Panc1 (cell line): Measurements from ENCODE around the gene TUBGCP3. TPM values are rescaled to one million over a fixed set of nuclear protein-coding genes. Genes with fewer than 3 reads are reported as not detected.

Source experiments
- ATAC-seq: fragments of 200-7000 bp; cut with Tn5 transposase; 2 replicates; pipeline ENCODE4 v1.9.1; 2020; ENCODE audit warnings: mild to moderate bottlenecking, moderate library complexity
- BruUV-seq: library from RNA; stranded (reverse); fragments of 400-500 nt; replicated peaks from 2 replicates; lab custom pipeline; 2021; lab: Mats Ljungman, UMichigan
- CTCF ChIA-PET: fragments of 300-600 bp; sonication (Branson Sonifier 250); formaldehyde crosslinking; loops from one replicate; lab custom pipeline; 2022; ENCODE audit warnings: antibody characterized with exemption; lab: Charles Lee
- POLR2A ChIA-PET: fragments of 300-600 bp; sonication (Branson Sonifier 250); formaldehyde crosslinking; loops from one replicate; lab custom pipeline; 2022; ENCODE audit warnings: antibody characterized with exemption; lab: Charles Lee
- DNase-seq: peaks from one replicate; pipeline ENCODE4 v3.0.0-alpha.2; 2010; ENCODE audit warnings: low read depth, low spot score
- H3K27ac ChIP-seq: 2 replicates; pipeline ENCODE4 v1.5.1; 2011; ENCODE audit warnings: mild to moderate bottlenecking, low read length, inconsistent platforms
- H3K27me3 ChIP-seq: fragments of 200-500 bp; sonication (Bioruptor generic); 2 replicates; pipeline ENCODE4 v1.6.0; 2014; ENCODE audit warnings: low read length, inconsistent platforms; ENCODE audit not compliant: control insufficient read depth, insufficient read depth
- H3K36me3 ChIP-seq: fragments of 200-500 bp; sonication (Bioruptor generic); 2 replicates; pipeline ENCODE4 v1.5.1; 2014; ENCODE audit warnings: inconsistent platforms, mild to moderate bottlenecking, low read length, moderate library complexity; ENCODE audit not compliant: control insufficient read depth, insufficient read depth
- H3K4me1 ChIP-seq: 2 replicates; pipeline ENCODE4 v1.5.1; 2011; ENCODE audit warnings: inconsistent platforms, mild to moderate bottlenecking, low read length, moderate library complexity; ENCODE audit not compliant: control insufficient read depth, insufficient read depth
- H3K4me3 ChIP-seq, 2 experiments: 2 replicates each; pipeline ENCODE4 v1.5.1; 2011 to 2012; ENCODE audit warnings: low read depth in 2 of 2, low read length in 2 of 2, mild to moderate bottlenecking in 2 of 2, inconsistent platforms in 1 of 2, moderate library complexity in 1 of 2
- H3K9me3 ChIP-seq: fragments of 200-500 bp; sonication (Bioruptor generic); 2 replicates; pipeline ENCODE4 v1.5.1; 2014; ENCODE audit warnings: low read depth, mild to moderate bottlenecking, inconsistent platforms, low read length, moderate library complexity; ENCODE audit not compliant: control insufficient read depth, insufficient read depth
- CTCF ChIP-seq: fragments of 450-650 bp; IDR thresholded peaks from 2 replicates; pipeline ENCODE4 v1.5.1; 2017; ENCODE audit warnings: mild to moderate bottlenecking
- POLR2AphosphoS5 ChIP-seq: IDR thresholded peaks from 2 replicates; pipeline ENCODE4 v1.6.1; 2012; ENCODE audit warnings: mild to moderate bottlenecking, low read depth, low read length, moderate library complexity
- SIN3A ChIP-seq: IDR thresholded peaks from 2 replicates; pipeline ENCODE4 v1.6.1; 2012; ENCODE audit warnings: low read depth, mild to moderate bottlenecking, low read length, moderate library complexity, borderline replicate concordance; ENCODE audit not compliant: insufficient read depth
- TCF7L2 ChIP-seq: IDR thresholded peaks from 2 replicates; pipeline ENCODE4 v1.6.1; 2011; ENCODE audit warnings: mild to moderate bottlenecking, low read depth, low read length, inconsistent platforms
- in situ Hi-C: cut with HindIII; loops from 2 replicates; pipeline ENCODE4 v1.10.0; 2016; ENCODE audit warnings: low sequenced_read_pairs, low pct_unique_long_range_greater_than_20kb
- intact Hi-C: fragments of 100-400 bp; cut with micrococcal nuclease; formaldehyde crosslinking; loops from one replicate; pipeline ENCODE4 v1.10.0; 2022; ENCODE audit not compliant: unreplicated experiment
- total RNA-seq: library from RNA; stranded (reverse); gene quantifications from one replicate; pipeline ENCODE4 v1.2.1, GENCODE V29; 2021; ENCODE audit not compliant: unreplicated experiment
- TF ChIP-seq, protein P1 (sequence below), 2 experiments: IDR thresholded peaks; 2 replicates each; pipeline ENCODE4 v1.6.1; 2011 to 2012; ENCODE audit warnings: low read depth in 2 of 2, control low read depth in 1 of 2, low read length in 1 of 2, mild to moderate bottlenecking in 1 of 2, moderate library complexity in 1 of 2; ENCODE audit not compliant: insufficient read depth in 1 of 2

The TUBGCP3 gene
- total RNA-seq, 1 experiment from 2014 or later = 28.4 TPM

- ATAC-seq = no peak
- in situ Hi-C loops (no loop called here), intact Hi-C loops (no loop called here)
- Histone ChIP-seq H3K4me3 (no peak overlapping the region), H3K36me3 (no peaks in the 10 kb centered on the region), H3K27ac (no peak overlapping the region), H3K9me3 (no peaks in the 10 kb centered on the region), H3K27me3 (no peaks in the 10 kb centered on the region; the same call in 1 of the 2 replicates), H3K4me1 (no peaks in the 10 kb centered on the region; the same call in 1 of the 2 replicates)
- BruUV-seq = no TSS peak
- DNase-seq = no peak
- TF ChIP-seq SIN3A (no peak), TCF7L2 (no peak), POLR2AphosphoS5 (no peak), CTCF (no peak)
- TF ChIP-seq, protein P1, sequence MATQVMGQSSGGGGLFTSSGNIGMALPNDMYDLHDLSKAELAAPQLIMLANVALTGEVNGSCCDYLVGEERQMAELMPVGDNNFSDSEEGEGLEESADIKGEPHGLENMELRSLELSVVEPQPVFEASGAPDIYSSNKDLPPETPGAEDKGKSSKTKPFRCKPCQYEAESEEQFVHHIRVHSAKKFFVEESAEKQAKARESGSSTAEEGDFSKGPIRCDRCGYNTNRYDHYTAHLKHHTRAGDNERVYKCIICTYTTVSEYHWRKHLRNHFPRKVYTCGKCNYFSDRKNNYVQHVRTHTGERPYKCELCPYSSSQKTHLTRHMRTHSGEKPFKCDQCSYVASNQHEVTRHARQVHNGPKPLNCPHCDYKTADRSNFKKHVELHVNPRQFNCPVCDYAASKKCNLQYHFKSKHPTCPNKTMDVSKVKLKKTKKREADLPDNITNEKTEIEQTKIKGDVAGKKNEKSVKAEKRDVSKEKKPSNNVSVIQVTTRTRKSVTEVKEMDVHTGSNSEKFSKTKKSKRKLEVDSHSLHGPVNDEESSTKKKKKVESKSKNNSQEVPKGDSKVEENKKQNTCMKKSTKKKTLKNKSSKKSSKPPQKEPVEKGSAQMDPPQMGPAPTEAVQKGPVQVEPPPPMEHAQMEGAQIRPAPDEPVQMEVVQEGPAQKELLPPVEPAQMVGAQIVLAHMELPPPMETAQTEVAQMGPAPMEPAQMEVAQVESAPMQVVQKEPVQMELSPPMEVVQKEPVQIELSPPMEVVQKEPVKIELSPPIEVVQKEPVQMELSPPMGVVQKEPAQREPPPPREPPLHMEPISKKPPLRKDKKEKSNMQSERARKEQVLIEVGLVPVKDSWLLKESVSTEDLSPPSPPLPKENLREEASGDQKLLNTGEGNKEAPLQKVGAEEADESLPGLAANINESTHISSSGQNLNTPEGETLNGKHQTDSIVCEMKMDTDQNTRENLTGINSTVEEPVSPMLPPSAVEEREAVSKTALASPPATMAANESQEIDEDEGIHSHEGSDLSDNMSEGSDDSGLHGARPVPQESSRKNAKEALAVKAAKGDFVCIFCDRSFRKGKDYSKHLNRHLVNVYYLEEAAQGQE (IDR thresholded peaks at IDR 0.05; ENCODE audit: insufficient read depth in 1 of 2, low read depth in 2 of 2, low read length in 1 of 2) = no peak
- POLR2A ChIA-PET = interaction anchor here (0.6 kb wide), 1 partner anchor 28 kb away, joined by 3 read pairs; no protein-coding TSS in a partner anchor
- CTCF ChIA-PET = no interaction called here
Observed at GRCh38 chr13:112636401-112636975, 48.5 kb upstream of the TUBGCP3 start.

DNA sequence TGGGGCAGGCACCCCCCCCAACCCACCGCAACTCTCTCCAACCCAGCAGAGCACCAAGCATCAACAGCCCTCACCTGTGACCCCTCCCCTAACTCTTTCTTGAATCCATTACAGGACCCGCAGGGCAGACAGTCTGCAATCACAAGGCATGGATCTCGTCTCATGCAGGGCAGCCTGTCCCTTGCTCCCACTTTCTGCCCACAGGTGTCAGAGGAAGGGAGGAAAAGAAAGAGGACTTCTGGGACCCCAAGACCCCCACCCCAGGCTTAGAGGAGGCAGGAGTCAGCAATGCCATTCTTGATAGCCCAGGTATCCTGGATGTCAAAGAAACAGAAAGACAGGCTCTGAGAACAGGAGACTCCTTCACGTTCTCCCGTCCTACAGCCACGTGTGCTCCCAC lies 47.4 kb upstream of the TUBGCP3 start:
- in situ Hi-C loops (no loop called here), intact Hi-C loops (no loop called here)
- H3K9me3 ChIP-seq = no peaks in the 10 kb centered on the region
- ChIA-PET CTCF (no interaction called here), POLR2A (no interaction called here)
- DNase-seq (no peak), ATAC-seq (no peak)
- no peaks in the 10 kb centered on the region for H3K36me3 ChIP-seq
- H3K4me3 ChIP-seq = no peak overlapping the region
- no peaks in the 10 kb centered on the region; the same call in 1 of the 2 replicates for H3K4me1 ChIP-seq
- no TSS peak for BruUV-seq
- no peaks in the 10 kb centered on the region; the same call in 1 of the 2 replicates for H3K27me3 ChIP-seq
- no peak overlapping the region for H3K27ac ChIP-seq
- no peak for TF ChIP-seq POLR2AphosphoS5
- TF ChIP-seq SIN3A = no peak
- no peak for TF ChIP-seq TCF7L2
- TF ChIP-seq, protein P1 (IDR thresholded peaks at IDR 0.05; ENCODE audit: insufficient read depth in 1 of 2, low read depth in 2 of 2, low read length in 1 of 2) = no peak
- TF ChIP-seq CTCF = no peak
